Activated T-cell treated with anti-CD3 and anti-CD28 coated beads, Interleukin-2, amount 50 U/mL, for 4 hours (primary cell): ENCODE results near the gene GPATCH2L. TPM values are rescaled to one million over a fixed set of nuclear protein-coding genes. Genes with fewer than 3 reads are reported as not detected.
A peak's percentile ranks its signal among the peaks of the same experiment; 100 is the strongest.

Source experiments
- ATAC-seq, 2 donors: fragments of 200-7000 bp; cut with Tn5 transposase; one replicate each; pipeline ENCODE4 v1.10.0; 2021
- DNase-seq: peaks from one replicate; pipeline ENCODE4 v3.0.0-alpha.2; 2020
- H3K27me3 Mint-ChIP-seq: one replicate; pipeline ENCODE4 v1.8.0; 2021; ENCODE audit warnings: low read depth, mixed read lengths
- H3K36me3 Mint-ChIP-seq: one replicate; pipeline ENCODE4 v1.8.0; 2022; ENCODE audit warnings: mixed read lengths; ENCODE audit not compliant: insufficient read depth
- H3K4me1 Mint-ChIP-seq: one replicate; pipeline ENCODE4 v1.8.0; 2021; ENCODE audit warnings: low read depth, mixed read lengths
- H3K4me3 Mint-ChIP-seq: one replicate; pipeline ENCODE4 v1.8.0; 2021; ENCODE audit warnings: mild to moderate bottlenecking, moderate library complexity, mixed read lengths
- H3K9me3 Mint-ChIP-seq: one replicate; pipeline ENCODE4 v1.8.0; 2021; ENCODE audit warnings: mixed read lengths
- total RNA-seq, 3 donors: library from RNA; stranded (reverse); gene quantifications; one replicate each; pipeline ENCODE4 v1.2.1, GENCODE V29; 2021

Gene GPATCH2L
- total RNA-seq = 10 to 100 TPM; 31.3 to 41.4 (median 40.8) TPM

DNA sequence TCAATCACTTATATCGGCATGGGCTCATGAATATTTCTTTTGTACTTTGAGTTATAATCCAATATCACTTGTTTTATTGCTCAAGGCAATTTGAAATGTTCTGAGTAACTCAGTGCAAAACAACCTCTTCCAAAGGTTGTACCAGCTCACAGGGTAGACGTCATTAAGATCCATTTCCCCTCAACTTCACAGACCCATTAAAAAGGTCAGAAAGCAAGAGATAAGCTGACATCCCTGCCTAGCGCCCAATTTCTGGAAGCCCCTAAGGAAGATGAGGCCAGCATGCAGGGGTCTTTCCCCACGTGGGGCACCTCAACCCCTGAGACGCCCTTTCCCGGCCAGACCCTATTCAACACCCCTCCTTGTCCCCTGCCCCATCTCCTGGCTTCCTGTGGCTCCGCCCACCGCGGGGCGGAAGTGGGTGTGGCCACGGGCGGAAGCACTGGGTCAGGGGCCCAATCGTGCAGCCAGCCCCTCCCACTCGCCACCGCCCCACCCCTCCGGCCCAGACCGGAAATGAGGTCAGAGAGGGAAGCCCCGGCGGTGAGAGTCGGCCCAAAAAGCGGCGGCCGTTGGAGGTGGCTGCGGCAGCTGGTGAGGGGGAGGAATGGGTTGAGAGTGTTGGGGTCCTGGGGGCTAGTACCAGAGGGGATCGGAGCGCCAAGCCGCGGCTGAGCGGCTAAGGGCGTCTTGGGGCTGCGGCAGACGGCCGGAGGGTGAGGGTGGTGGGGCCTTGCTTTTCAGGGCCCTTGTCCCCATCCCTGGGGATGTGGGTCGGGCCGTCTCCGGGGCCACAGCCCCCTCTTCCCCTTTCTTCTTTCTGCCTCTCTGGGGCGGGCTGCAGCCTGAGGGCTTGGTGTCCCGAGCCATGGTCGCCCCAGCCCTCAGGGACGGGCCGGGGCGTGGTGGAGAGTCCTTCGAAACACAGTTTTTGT, at the start of gene GPATCH2L:
Gene GPATCH2L (plus strand): TSS at position 525 of the 935 bp plus-strand sequence. CDS start 2,442 bp downstream, outside the sequence.
- peaks cover 17% of the 10 kb centered on the region for H3K36me3 Mint-ChIP-seq
- no peaks in the 10 kb centered on the region for H3K27me3 Mint-ChIP-seq
- peaks cover 5% of the 10 kb centered on the region for H3K9me3 Mint-ChIP-seq
- peak within 1 kb of the TSS; percentile 97 for H3K4me3 Mint-ChIP-seq
- DNase-seq (peak; percentile 97), ATAC-seq (peak; percentile 93)
- peaks cover 49% of the 10 kb centered on the region for H3K4me1 Mint-ChIP-seq

GRCh38 chr14:76104802-76105355, 46.8 kb upstream of the GPATCH2L start:
- DNase-seq = no peak
- Mint-ChIP-seq H3K4me1 (no peaks in the 10 kb centered on the region), H3K27me3 (peaks cover 8% of the 10 kb centered on the region), H3K4me3 (no peak overlapping the region), H3K36me3 (no peaks in the 10 kb centered on the region), H3K9me3 (peaks cover 10% of the 10 kb centered on the region)
- no peak for ATAC-seq

DNA sequence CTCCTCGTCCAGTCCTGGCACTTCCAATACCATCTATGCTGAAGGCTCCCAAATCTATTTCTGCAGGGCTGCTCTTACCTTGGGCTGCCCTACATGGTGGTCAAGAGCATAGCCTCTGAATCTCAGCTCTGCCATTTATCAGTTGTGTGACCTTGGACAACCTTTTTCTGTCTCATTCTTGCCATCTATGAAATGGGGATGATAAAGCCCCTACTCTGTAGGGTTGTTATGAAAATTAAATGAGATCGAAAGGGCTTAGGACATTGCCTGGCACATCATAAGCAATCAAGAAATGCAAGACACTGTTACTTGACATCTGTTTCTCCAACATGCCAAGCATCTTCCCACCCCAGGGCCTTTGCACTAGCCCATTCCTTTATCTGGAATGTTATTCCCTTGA, 45.5 kb upstream of the GPATCH2L start:
- Mint-ChIP-seq H3K27me3 (peaks cover 8% of the 10 kb centered on the region), H3K4me3 (no peak overlapping the region), H3K36me3 (no peaks in the 10 kb centered on the region), H3K9me3 (peaks cover 10% of the 10 kb centered on the region), H3K4me1 (no peaks in the 10 kb centered on the region)
- ATAC-seq (no peak), DNase-seq (no peak)

GRCh38 chr14:76109087-76109880, 42.4 kb upstream of the GPATCH2L start:
- Mint-ChIP-seq H3K36me3 (no peaks in the 10 kb centered on the region), H3K9me3 (peaks cover 10% of the 10 kb centered on the region), H3K4me1 (no peaks in the 10 kb centered on the region), H3K27me3 (peaks cover 5% of the 10 kb centered on the region), H3K4me3 (no peak overlapping the region)
- ATAC-seq = no peak
- no peak for DNase-seq

GRCh38 chr14:76112889-76113624, 38.7 kb upstream of the GPATCH2L start:
- DNase-seq = no peak
- ATAC-seq = no peak
- Mint-ChIP-seq H3K9me3 (peaks cover 10% of the 10 kb centered on the region), H3K4me1 (no peaks in the 10 kb centered on the region), H3K27me3 (peaks cover 8% of the 10 kb centered on the region), H3K4me3 (no peak overlapping the region), H3K36me3 (no peaks in the 10 kb centered on the region)

- Mint-ChIP-seq H3K27me3 (peaks cover 8% of the 10 kb centered on the region), H3K9me3 (peaks cover 6% of the 10 kb centered on the region), H3K36me3 (no peaks in the 10 kb centered on the region), H3K4me1 (no peaks in the 10 kb centered on the region), H3K4me3 (no peak overlapping the region)
- ATAC-seq (no peak), DNase-seq (no peak)
Observed at GRCh38 chr14:76113691-76114090, 38.0 kb upstream of the GPATCH2L start.

GRCh38 chr14:76115010-76115422, 36.7 kb upstream of the GPATCH2L start:
- Mint-ChIP-seq H3K4me3 (no peak overlapping the region), H3K9me3 (no peaks in the 10 kb centered on the region), H3K27me3 (peaks cover 6% of the 10 kb centered on the region), H3K4me1 (no peaks in the 10 kb centered on the region), H3K36me3 (no peaks in the 10 kb centered on the region)
- ATAC-seq (no peak), DNase-seq (no peak)

- H3K4me3 Mint-ChIP-seq = no peak overlapping the region
- no peaks in the 10 kb centered on the region for H3K9me3 Mint-ChIP-seq
- peaks cover 3% of the 10 kb centered on the region for H3K27me3 Mint-ChIP-seq
- DNase-seq = no peak
- no peak for ATAC-seq
- no peaks in the 10 kb centered on the region for H3K36me3 Mint-ChIP-seq
- no peaks in the 10 kb centered on the region for H3K4me1 Mint-ChIP-seq
Observed at GRCh38 chr14:76117789-76118484, 33.8 kb upstream of the GPATCH2L start.

DNA sequence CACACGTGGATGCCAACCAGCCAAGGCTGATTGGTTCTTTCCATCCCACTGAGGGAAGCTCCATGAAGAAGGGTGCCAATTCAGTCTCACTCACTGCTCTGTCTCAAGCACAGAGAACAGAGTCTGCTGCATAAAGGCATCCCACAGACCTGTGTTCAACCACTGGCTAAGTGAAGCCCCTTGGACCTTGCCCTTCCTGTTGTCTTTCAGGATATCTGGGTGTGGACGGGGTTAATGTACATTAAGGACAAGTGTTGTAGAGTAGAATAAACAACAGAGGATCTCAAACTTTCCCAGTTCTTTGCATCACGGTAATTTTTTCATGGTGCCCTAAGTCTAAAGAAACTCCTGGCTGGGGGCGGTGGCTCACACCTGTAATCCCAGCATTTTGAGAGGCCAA, 33.1 kb upstream of the GPATCH2L start:
- Mint-ChIP-seq H3K36me3 (no peaks in the 10 kb centered on the region), H3K9me3 (no peaks in the 10 kb centered on the region), H3K4me1 (no peaks in the 10 kb centered on the region), H3K4me3 (no peak overlapping the region), H3K27me3 (peaks cover 3% of the 10 kb centered on the region)
- ATAC-seq (no peak), DNase-seq (no peak)

DNA sequence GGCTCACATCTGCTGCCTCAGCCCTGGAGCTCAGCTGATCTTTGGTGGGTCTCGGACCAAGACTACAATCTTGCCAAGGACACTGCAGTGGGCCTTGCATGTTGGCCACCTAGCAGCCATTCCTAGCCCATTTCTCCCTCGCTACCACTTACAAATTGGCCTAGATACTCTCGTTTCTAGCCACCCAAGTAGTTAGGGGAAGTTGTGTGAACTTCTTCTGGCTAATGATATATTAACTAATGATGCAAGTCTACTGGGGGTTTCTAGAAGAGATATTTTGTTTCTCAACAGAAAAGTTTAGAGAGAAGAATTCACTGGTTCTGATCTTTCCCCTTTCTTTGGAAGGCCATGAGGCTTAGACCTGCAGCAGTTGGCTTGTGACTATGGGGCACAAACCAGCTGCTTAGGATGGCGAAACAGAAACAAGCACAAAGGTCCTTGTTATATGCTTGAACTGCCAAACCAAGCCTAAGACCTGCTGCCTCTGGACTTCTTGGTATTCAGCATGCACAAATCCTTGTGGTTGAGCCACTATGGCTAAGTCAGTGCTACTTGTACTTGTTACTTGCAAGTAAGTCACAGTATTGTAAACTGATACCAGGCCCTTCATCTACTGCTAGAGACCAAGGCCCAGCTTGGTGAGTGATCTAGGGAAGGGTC, 30.5 kb upstream of the GPATCH2L start:
- Mint-ChIP-seq H3K4me1 (no peaks in the 10 kb centered on the region), H3K36me3 (no peaks in the 10 kb centered on the region), H3K9me3 (no peaks in the 10 kb centered on the region), H3K27me3 (peaks cover 9% of the 10 kb centered on the region), H3K4me3 (no peak overlapping the region)
- no peak for ATAC-seq
- DNase-seq = no peak

DNA sequence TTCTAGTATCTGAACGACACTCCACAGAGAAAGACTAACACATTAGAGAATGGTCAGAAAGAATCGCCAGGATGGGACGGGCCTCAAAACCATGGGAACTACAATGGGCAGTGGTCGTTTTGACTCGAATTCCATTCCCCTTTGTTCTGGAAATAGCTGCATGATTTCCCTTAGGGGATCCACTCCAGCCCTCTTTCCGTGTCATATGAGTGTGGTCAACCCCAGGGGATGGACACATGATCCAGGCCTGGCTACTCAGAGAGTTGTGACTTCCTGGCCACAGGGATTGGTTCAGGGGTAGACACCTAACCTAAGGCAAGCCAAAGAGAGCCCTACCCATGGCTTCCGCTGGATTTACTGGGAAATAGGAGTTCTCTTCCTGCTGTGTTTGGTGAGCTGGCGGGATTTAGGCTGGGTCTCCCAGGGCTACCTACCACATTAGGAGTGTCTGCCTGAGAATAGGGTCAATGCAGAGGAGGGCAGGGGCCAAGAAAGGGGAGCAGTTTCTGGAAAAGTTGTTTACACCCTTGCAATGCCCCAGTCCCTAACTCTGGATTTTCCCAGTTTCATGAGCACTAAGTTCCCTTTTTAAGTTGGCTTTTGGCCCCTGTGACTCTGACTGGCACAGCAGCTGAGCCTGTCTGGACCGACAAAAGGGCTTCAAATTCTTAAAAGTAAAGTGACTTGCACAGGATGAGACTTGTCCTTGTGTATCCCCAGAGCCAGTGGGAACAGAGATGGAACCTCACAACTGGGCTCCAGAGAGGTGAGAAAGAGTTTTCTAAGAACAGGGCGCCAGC, 28.1 kb upstream of the GPATCH2L start:
- Mint-ChIP-seq H3K4me3 (no peak overlapping the region), H3K4me1 (no peaks in the 10 kb centered on the region), H3K27me3 (peaks cover 24% of the 10 kb centered on the region), H3K36me3 (no peaks in the 10 kb centered on the region), H3K9me3 (peaks cover 3% of the 10 kb centered on the region)
- DNase-seq (no peak), ATAC-seq (no peak)

- Mint-ChIP-seq H3K9me3 (peaks cover 3% of the 10 kb centered on the region), H3K36me3 (no peaks in the 10 kb centered on the region), H3K4me1 (no peaks in the 10 kb centered on the region), H3K27me3 (peaks cover 31% of the 10 kb centered on the region), H3K4me3 (no peak overlapping the region)
- ATAC-seq (no peak), DNase-seq (no peak)
Observed at GRCh38 chr14:76125511-76125910, 26.2 kb upstream of the GPATCH2L start.
